ENCODE measurements around the gene LEO1. TPM values are rescaled to one million over a fixed set of nuclear protein-coding genes. Genes with fewer than 3 reads are reported as not detected.

Gene LEO1
- total and polyA plus RNA-seq, 5 experiments from 2014 or later = 15.0 to 26.5 (median 20.2) TPM

GRCh38 chr15:51982770-51983103 is 11.2 kb upstream of the LEO1 start:
- Mint-ChIP-seq H3K27me3 (no peaks in the 10 kb centered on the region), H3K4me1 (peaks cover 6 to 14% (median 11%) of the 10 kb centered on the region in 4 donors), H3K36me3 (peaks cover 0 to 1% (median 0%) of the 10 kb centered on the region in 3 donors), H3K9me3 (no peaks in the 10 kb centered on the region), H3K4me3 (no peak overlapping the region), H3K27ac (no peak overlapping the region)
- DNase-seq (no peak), ATAC-seq (no peak)
- POLR2A ChIA-PET = no interaction called here

GRCh38 chr15:51982013-51982769 is 10.6 kb upstream of the LEO1 start:
- ATAC-seq = peak; percentile 98 to 99
- H3K36me3 Mint-ChIP-seq = peaks cover 0 to 3% (median 0%) of the 10 kb centered on the region in 3 donors
- H3K4me3 Mint-ChIP-seq = peak overlapping the region; percentile 48 to 87 (median 80)
- H3K9me3 Mint-ChIP-seq = no peaks in the 10 kb centered on the region
- H3K27me3 Mint-ChIP-seq = no peaks in the 10 kb centered on the region
- DNase-seq = peak in 8 of 10 donors; percentile 2 to 72 (median 43)
- H3K27ac Mint-ChIP-seq = peak overlapping the region; percentile 63 to 90 (median 79)
- peaks cover 6 to 14% (median 11%) of the 10 kb centered on the region in 4 donors for H3K4me1 Mint-ChIP-seq
- POLR2A ChIA-PET = interaction anchor here (0.7 to 2.9 kb wide), 2 partner anchors 10 to 238 kb away, joined by 6 to 16 read pairs; partner anchors contain the start of gene LEO1

- POLR2A ChIA-PET = no interaction called here
- ATAC-seq = no peak
- Mint-ChIP-seq H3K4me3 (peak overlapping the region in 1 of 10 donors; percentile 34), H3K27ac (no peak overlapping the region), H3K36me3 (peaks cover 0 to 4% (median 3%) of the 10 kb centered on the region in 3 donors), H3K4me1 (peaks cover 10 to 33% (median 22%) of the 10 kb centered on the region in 4 donors), H3K27me3 (peaks cover 0 to 3% (median 0%) of the 10 kb centered on the region in 5 donors), H3K9me3 (peaks cover 0 to 4% (median 0%) of the 10 kb centered on the region in 9 donors)
- no peak for DNase-seq
These were observed 2.2 kb upstream of the LEO1 start for GRCh38 chr15:51973775-51974174.

GRCh38 chr15:51973220-51973619 is 1.6 kb upstream of the LEO1 start:
- Mint-ChIP-seq H3K9me3 (peaks cover 0 to 5% (median 0%) of the 10 kb centered on the region in 9 donors), H3K4me3 (peak overlapping the region in 5 of 10 donors; percentile 22 to 64 (median 61)), H3K27me3 (peaks cover 0 to 3% (median 0%) of the 10 kb centered on the region in 5 donors), H3K36me3 (peaks cover 0 to 4% (median 3%) of the 10 kb centered on the region in 3 donors), H3K27ac (peak overlapping the region in 6 of 10 donors; percentile 5 to 68 (median 42)), H3K4me1 (peaks cover 10 to 33% (median 22%) of the 10 kb centered on the region in 4 donors)
- DNase-seq (no peak), ATAC-seq (no peak)
- POLR2A ChIA-PET = interaction anchor here (1.7 to 2.9 kb wide), 2 partner anchors 47 to 206 kb away, joined by 3 to 26 read pairs; no protein-coding TSS in a partner anchor

GRCh38 chr15:51971032-51971374 is 575 bp downstream of the LEO1 start:
- POLR2A ChIA-PET = interaction anchor here (0.6 to 2.9 kb wide), 10 partner anchors 10 to 234 kb away, joined by 3 to 26 read pairs (median 4); partner anchors contain the start of genes LYSMD2 and MAPK6
- Mint-ChIP-seq H3K36me3 (peaks cover 14 to 17% (median 15%) of the 10 kb centered on the region in 3 donors), H3K9me3 (peaks cover 0 to 25% (median 13%) of the 10 kb centered on the region in 9 donors), H3K4me1 (peaks cover 13 to 34% (median 27%) of the 10 kb centered on the region in 4 donors), H3K27ac (peak overlapping the region; percentile 94 to 100 (median 98)), H3K27me3 (peaks cover 0 to 3% (median 0%) of the 10 kb centered on the region in 5 donors), H3K4me3 (peak overlapping the region; percentile 91 to 100 (median 98))
- ATAC-seq (peak in 1 of 2 donors; percentile 2), DNase-seq (no peak)

GRCh38 chr15:51970132-51970817 is 1.3 kb downstream of the LEO1 start:
- ATAC-seq = no peak
- peaks cover 0 to 3% (median 0%) of the 10 kb centered on the region in 5 donors for H3K27me3 Mint-ChIP-seq
- H3K4me1 Mint-ChIP-seq = peaks cover 17 to 41% (median 34%) of the 10 kb centered on the region in 4 donors
- peak overlapping the region; percentile 91 to 100 (median 98) for H3K4me3 Mint-ChIP-seq
- POLR2A ChIA-PET = interaction anchor here (1.5 to 2.9 kb wide), 4 partner anchors 10 to 209 kb away, joined by 5 to 26 read pairs (median 14); no protein-coding TSS in a partner anchor
- H3K27ac Mint-ChIP-seq = peak overlapping the region; percentile 16 to 99 (median 96)
- H3K36me3 Mint-ChIP-seq = peaks cover 16 to 22% (median 22%) of the 10 kb centered on the region in 3 donors
- H3K9me3 Mint-ChIP-seq = peaks cover 0 to 25% (median 13%) of the 10 kb centered on the region in 9 donors
- peak in 1 of 10 donors; percentile 4 for DNase-seq

GRCh38 chr15:51969728-51970127 is 1.9 kb downstream of the LEO1 start:
- H3K4me3 Mint-ChIP-seq = peak overlapping the region in 7 of 10 donors; percentile 45 to 100 (median 98)
- POLR2A ChIA-PET = no interaction called here
- H3K36me3 Mint-ChIP-seq = peaks cover 16 to 27% (median 24%) of the 10 kb centered on the region in 3 donors

GRCh38 chr15:51967583-51967982 is 4.0 kb downstream of the LEO1 start:
- POLR2A ChIA-PET = no interaction called here
- no peak for DNase-seq
- peaks cover 16 to 43% (median 29%) of the 10 kb centered on the region in 3 donors for H3K36me3 Mint-ChIP-seq
- H3K27me3 Mint-ChIP-seq = peaks cover 0 to 3% (median 0%) of the 10 kb centered on the region in 5 donors
- H3K4me3 Mint-ChIP-seq = peak overlapping the region in 1 of 10 donors; percentile 4
- H3K4me1 Mint-ChIP-seq = peaks cover 18 to 48% (median 38%) of the 10 kb centered on the region in 4 donors
- H3K27ac Mint-ChIP-seq = peak overlapping the region in 1 of 10 donors; percentile 52
- no peak for ATAC-seq
- peaks cover 0 to 25% (median 13%) of the 10 kb centered on the region in 9 donors for H3K9me3 Mint-ChIP-seq

More at GRCh38 chr15:51969728-51970127, 1.9 kb downstream of the LEO1 start:
- peak overlapping the region in 5 of 10 donors; percentile 11 to 96 (median 20) for H3K27ac Mint-ChIP-seq
- DNase-seq (no peak), ATAC-seq (no peak)
- H3K4me1 Mint-ChIP-seq = peaks cover 17 to 45% (median 39%) of the 10 kb centered on the region in 4 donors
- peaks cover 0 to 25% (median 13%) of the 10 kb centered on the region in 9 donors for H3K9me3 Mint-ChIP-seq
- peaks cover 0 to 3% (median 0%) of the 10 kb centered on the region in 5 donors for H3K27me3 Mint-ChIP-seq

- peak overlapping the region in 1 of 10 donors; percentile 13 for H3K27ac Mint-ChIP-seq
- peaks cover 0 to 20% (median 11%) of the 10 kb centered on the region in 9 donors for H3K9me3 Mint-ChIP-seq
- POLR2A ChIA-PET = no interaction called here
- no peak for ATAC-seq
- H3K36me3 Mint-ChIP-seq = peaks cover 12 to 55% (median 34%) of the 10 kb centered on the region in 3 donors
- no peak for DNase-seq
- H3K4me3 Mint-ChIP-seq = peak overlapping the region in 1 of 10 donors; percentile 7
- no peaks in the 10 kb centered on the region for H3K27me3 Mint-ChIP-seq
- H3K4me1 Mint-ChIP-seq = peaks cover 14 to 43% (median 31%) of the 10 kb centered on the region in 4 donors
These were observed 5.4 kb downstream of the LEO1 start for GRCh38 chr15:51966192-51966591.

GRCh38 chr15:51965691-51966090 is 5.9 kb downstream of the LEO1 start:
- Mint-ChIP-seq H3K4me1 (peaks cover 10 to 38% (median 26%) of the 10 kb centered on the region in 4 donors), H3K4me3 (no peak overlapping the region), H3K36me3 (peaks cover 12 to 58% (median 35%) of the 10 kb centered on the region in 3 donors), H3K9me3 (peaks cover 0 to 20% (median 11%) of the 10 kb centered on the region in 9 donors), H3K27me3 (no peaks in the 10 kb centered on the region), H3K27ac (peak overlapping the region in 3 of 10 donors; percentile 3 to 35 (median 7))
- DNase-seq (no peak), ATAC-seq (no peak)
- POLR2A ChIA-PET = no interaction called here

- Mint-ChIP-seq H3K36me3 (peaks cover 15 to 85% (median 39%) of the 10 kb centered on the region in 3 donors), H3K4me1 (no peaks in the 10 kb centered on the region), H3K4me3 (no peak overlapping the region), H3K27ac (no peak overlapping the region), H3K27me3 (no peaks in the 10 kb centered on the region), H3K9me3 (no peaks in the 10 kb centered on the region)
- DNase-seq (no peak), ATAC-seq (no peak)
- POLR2A ChIA-PET = interaction anchor here (0.8 kb wide), 1 partner anchor 16 kb away, joined by 3 read pairs; the partner anchor contains the start of gene LEO1
These were observed 16.1 kb downstream of the LEO1 start for GRCh38 chr15:51955504-51955903.

- POLR2A ChIA-PET = no interaction called here
- Mint-ChIP-seq H3K27ac (no peak overlapping the region), H3K36me3 (peaks cover 16 to 88% (median 31%) of the 10 kb centered on the region in 3 donors), H3K4me3 (no peak overlapping the region), H3K4me1 (no peaks in the 10 kb centered on the region), H3K9me3 (no peaks in the 10 kb centered on the region), H3K27me3 (no peaks in the 10 kb centered on the region)
- ATAC-seq (no peak), DNase-seq (no peak)
These were observed 18.8 kb downstream of the LEO1 start for GRCh38 chr15:51952805-51953204.
